Measurements from ENCODE around the gene RPL22L1. TPM values are rescaled to one million over a fixed set of nuclear protein-coding genes. Genes with fewer than 3 reads are reported as not detected.

Gene RPL22L1
- total and polyA plus RNA-seq, 7 donors, result 69.6 to 148 (median 97.0) TPM

- no peak overlapping the region for H3K27ac ChIP-seq
- intact Hi-C loops (cut with DNase I), result no loop called here
- H3K4me1 ChIP-seq, result no peaks in the 10 kb centered on the region
- TF ChIP-seq POLR2A (IDR thresholded peaks at IDR 0.05) (no peak), POLR2AphosphoS5 (IDR thresholded peaks at IDR 0.05) (no peak), CTCF (IDR thresholded peaks at IDR 0.05) (no peak), EP300 (IDR thresholded peaks at IDR 0.05) (no peak)
- H3K27me3 ChIP-seq, result no peaks in the 10 kb centered on the region
- DNase-seq, result no peak
- H3K36me3 ChIP-seq, result no peaks in the 10 kb centered on the region
- peaks cover 0 to 4% (median 0%) of the 10 kb centered on the region in 4 donors for H3K9me3 ChIP-seq
- H3K4me3 ChIP-seq, result no peak overlapping the region
Measured at GRCh38 chr3:170844377-170844776, 25.6 kb downstream of the RPL22L1 start.

GRCh38 chr3:170840291-170840859, 29.6 kb downstream of the RPL22L1 start:
- intact Hi-C loops (cut with DNase I), result no loop called here
- no peak overlapping the region for H3K4me3 ChIP-seq
- no peaks in the 10 kb centered on the region for H3K36me3 ChIP-seq
- H3K27me3 ChIP-seq, result no peaks in the 10 kb centered on the region
- 72 to 82% methylated on average over 2 of the region's 2 CpGs for WGBS, 2 donors
- H3K27ac ChIP-seq, result no peak overlapping the region
- no peak for DNase-seq
- no peaks in the 10 kb centered on the region for H3K4me1 ChIP-seq
- H3K9me3 ChIP-seq, result peaks cover 0 to 4% (median 0%) of the 10 kb centered on the region in 4 donors
- TF ChIP-seq CTCF (IDR thresholded peaks at IDR 0.05) (no peak), POLR2AphosphoS5 (IDR thresholded peaks at IDR 0.05) (no peak), POLR2A (IDR thresholded peaks at IDR 0.05) (no peak)

- DNase-seq, result no peak
- Histone ChIP-seq H3K4me3 (no peak overlapping the region), H3K27ac (no peak overlapping the region), H3K4me1 (no peaks in the 10 kb centered on the region), H3K9me3 (peaks cover 0 to 1% (median 0%) of the 10 kb centered on the region in 4 donors), H3K36me3 (no peaks in the 10 kb centered on the region), H3K27me3 (no peaks in the 10 kb centered on the region)
- 92% methylated on average over 3 of the region's 3 CpGs for WGBS, 2 donors
- TF ChIP-seq POLR2AphosphoS5 (IDR thresholded peaks at IDR 0.05) (no peak), CTCF (IDR thresholded peaks at IDR 0.05) (no peak), POLR2A (IDR thresholded peaks at IDR 0.05) (no peak), EP300 (IDR thresholded peaks at IDR 0.05) (no peak)
- intact Hi-C loops (cut with DNase I), result no loop called here
Measured at GRCh38 chr3:170839518-170840100, 30.4 kb downstream of the RPL22L1 start.

GRCh38 chr3:170836491-170836890, 33.5 kb downstream of the RPL22L1 start:
- TF ChIP-seq EP300 (IDR thresholded peaks at IDR 0.05), result no peak
- no peak for TF ChIP-seq POLR2AphosphoS5 (IDR thresholded peaks at IDR 0.05)
- Histone ChIP-seq H3K4me3 (no peak overlapping the region), H3K27ac (no peak overlapping the region), H3K4me1 (no peaks in the 10 kb centered on the region), H3K27me3 (peaks cover 0 to 3% (median 0%) of the 10 kb centered on the region in 3 donors), H3K9me3 (no peaks in the 10 kb centered on the region), H3K36me3 (no peaks in the 10 kb centered on the region)
- intact Hi-C loops (cut with DNase I), result no loop called here
- 92 to 98% methylated on average over 4 of the region's 4 CpGs for WGBS, 2 donors
- no peak for DNase-seq

- Histone ChIP-seq H3K36me3 (no peaks in the 10 kb centered on the region), H3K9me3 (no peaks in the 10 kb centered on the region), H3K27me3 (peaks cover 0 to 3% (median 0%) of the 10 kb centered on the region in 3 donors), H3K4me1 (no peaks in the 10 kb centered on the region), H3K4me3 (no peak overlapping the region), H3K27ac (no peak overlapping the region)
- intact Hi-C loops (cut with DNase I), result no loop called here
- WGBS, 2 donors, result 46 to 52% methylated on average over 3 of the region's 3 CpGs
- TF ChIP-seq EP300 (IDR thresholded peaks at IDR 0.05) (no peak), POLR2AphosphoS5 (IDR thresholded peaks at IDR 0.05) (no peak), POLR2A (IDR thresholded peaks at IDR 0.05) (no peak), CTCF (IDR thresholded peaks at IDR 0.05) (no peak)
- no peak for DNase-seq
Measured at GRCh38 chr3:170835336-170835735, 34.7 kb downstream of the RPL22L1 start.

Measured in sigmoid colon (tissue), 7 donors.